ENCODE data around the gene NFU1. TPM values are rescaled to one million over a fixed set of nuclear protein-coding genes. Genes with fewer than 3 reads are reported as not detected.
"Not testable (repeated sequence)": the region's sequence is repeated elsewhere in the genome, so short reads cannot be mapped to it uniquely, and the experiment has no call there.

NFU1 gene
- total RNA-seq, 1 donor from 2014 or later, result 32.1 TPM

GRCh38 chr2:69434753-69435152 is 2.5 kb downstream of the NFU1 start:
- no peak overlapping the region for H3K4me3 ChIP-seq (ENCODE audit: low read depth, low read length)
- DNase-seq (ENCODE audit: low read depth), result no peak
- TF ChIP-seq, protein P1, sequence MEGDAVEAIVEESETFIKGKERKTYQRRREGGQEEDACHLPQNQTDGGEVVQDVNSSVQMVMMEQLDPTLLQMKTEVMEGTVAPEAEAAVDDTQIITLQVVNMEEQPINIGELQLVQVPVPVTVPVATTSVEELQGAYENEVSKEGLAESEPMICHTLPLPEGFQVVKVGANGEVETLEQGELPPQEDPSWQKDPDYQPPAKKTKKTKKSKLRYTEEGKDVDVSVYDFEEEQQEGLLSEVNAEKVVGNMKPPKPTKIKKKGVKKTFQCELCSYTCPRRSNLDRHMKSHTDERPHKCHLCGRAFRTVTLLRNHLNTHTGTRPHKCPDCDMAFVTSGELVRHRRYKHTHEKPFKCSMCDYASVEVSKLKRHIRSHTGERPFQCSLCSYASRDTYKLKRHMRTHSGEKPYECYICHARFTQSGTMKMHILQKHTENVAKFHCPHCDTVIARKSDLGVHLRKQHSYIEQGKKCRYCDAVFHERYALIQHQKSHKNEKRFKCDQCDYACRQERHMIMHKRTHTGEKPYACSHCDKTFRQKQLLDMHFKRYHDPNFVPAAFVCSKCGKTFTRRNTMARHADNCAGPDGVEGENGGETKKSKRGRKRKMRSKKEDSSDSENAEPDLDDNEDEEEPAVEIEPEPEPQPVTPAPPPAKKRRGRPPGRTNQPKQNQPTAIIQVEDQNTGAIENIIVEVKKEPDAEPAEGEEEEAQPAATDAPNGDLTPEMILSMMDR (conservative IDR thresholded peaks at IDR 0.05; ENCODE audit: low read depth, low read length), result no peak

DNA sequence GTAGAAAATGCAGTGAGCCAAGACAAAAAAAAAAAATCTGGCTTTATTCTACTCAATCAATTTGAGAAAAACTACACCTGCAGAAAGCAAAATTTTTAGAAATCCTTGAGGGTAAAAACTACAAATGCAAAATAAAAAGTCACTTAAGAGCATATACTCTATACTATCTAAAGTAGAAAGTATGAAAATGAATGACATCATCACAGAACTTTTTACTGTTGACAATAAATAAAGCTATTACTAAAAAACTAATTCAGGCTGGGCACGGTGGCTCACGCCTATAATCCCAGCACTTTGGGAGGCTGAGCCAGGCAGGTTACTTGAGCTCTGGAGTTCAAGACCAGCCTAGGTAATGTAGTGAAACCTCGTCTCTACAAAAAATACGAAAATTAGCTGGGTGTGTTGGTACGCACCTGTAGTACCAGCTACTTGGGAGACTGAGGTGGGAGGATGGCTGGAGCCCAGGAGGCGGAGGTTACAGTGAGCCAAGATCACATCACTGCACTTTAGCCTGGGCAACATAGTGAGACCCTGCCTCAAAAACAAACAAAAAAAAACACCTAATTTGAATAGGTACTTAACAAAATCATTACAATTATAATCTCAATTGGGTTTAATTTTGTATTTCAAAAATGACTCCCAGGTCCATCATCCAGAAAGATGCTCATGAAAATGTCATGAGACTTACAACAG is 7.6 kb downstream of the NFU1 start:
- no peak for DNase-seq (ENCODE audit: low read depth)
- no peak overlapping the region for H3K4me3 ChIP-seq (ENCODE audit: low read depth, low read length)
- TF ChIP-seq, protein P1 (conservative IDR thresholded peaks at IDR 0.05; ENCODE audit: low read depth, low read length), result no peak

DNA sequence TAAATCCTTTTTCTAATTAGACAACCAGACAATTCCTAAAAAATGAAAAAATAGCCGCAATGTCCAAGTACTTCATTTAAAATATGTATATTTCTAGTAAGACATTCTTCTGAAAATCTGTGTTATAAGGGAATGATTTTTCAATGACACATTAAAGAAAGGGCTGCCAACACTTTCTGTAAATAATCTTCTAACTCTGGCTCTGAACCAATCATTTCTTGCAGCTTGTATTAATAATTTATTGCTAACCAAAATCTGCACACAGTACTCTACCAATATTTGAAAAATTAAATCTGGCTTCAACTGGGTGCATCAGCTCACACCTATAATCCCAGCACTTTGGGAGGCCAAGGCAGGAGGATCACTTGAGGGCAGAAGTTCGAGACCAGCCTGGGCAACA is 8.3 kb downstream of the NFU1 start:
- no peak overlapping the region for H3K4me3 ChIP-seq (ENCODE audit: low read depth, low read length)
- TF ChIP-seq, protein P1 (conservative IDR thresholded peaks at IDR 0.05; ENCODE audit: low read depth, low read length), result no peak
- no peak for DNase-seq (ENCODE audit: low read depth)

DNA sequence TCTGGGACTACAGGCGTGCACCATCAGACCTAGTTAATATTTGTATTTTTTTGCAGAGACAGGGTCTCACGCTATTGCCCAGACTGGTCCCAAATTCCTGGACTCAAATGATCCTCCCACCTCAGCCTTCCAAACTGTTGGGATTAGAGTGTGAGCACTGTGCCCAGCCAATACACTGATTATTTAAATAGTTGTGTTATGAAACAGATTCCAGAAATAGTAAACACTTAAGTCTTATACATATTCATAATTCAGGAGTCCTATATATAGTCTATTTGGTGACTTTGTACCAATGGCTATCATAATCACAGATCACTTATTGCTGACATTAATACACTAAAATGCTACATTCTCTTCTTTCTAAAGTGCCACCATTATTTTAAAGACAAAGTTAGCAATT is 12.8 kb downstream of the NFU1 start:
- no peak for DNase-seq (ENCODE audit: low read depth)
- TF ChIP-seq, protein P1 (conservative IDR thresholded peaks at IDR 0.05; ENCODE audit: low read depth, low read length), result no peak
- H3K4me3 ChIP-seq (ENCODE audit: low read depth, low read length), result no peak overlapping the region

DNA sequence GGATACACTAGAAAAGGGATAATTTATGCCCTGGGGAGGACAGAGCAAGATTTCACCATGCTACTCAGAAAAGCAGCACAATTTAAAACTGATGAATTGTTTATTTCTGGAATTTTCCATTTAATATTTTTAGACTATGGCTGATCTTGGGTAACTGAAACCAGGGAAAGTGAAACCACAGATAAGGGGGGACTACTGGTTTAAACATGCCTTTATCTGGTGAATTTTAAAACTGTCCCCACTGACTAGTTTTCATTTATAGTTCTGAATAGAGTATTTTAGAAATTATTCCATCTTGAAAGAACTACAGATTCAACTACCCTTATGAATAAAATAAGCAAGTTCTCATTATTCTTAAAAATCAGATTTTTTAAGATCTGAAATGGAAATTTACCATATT is 15.0 kb downstream of the NFU1 start:
- DNase-seq (ENCODE audit: low read depth), result no peak
- H3K4me3 ChIP-seq (ENCODE audit: low read depth, low read length), result no peak overlapping the region
- TF ChIP-seq, protein P1 (conservative IDR thresholded peaks at IDR 0.05; ENCODE audit: low read depth, low read length), result no peak

DNA sequence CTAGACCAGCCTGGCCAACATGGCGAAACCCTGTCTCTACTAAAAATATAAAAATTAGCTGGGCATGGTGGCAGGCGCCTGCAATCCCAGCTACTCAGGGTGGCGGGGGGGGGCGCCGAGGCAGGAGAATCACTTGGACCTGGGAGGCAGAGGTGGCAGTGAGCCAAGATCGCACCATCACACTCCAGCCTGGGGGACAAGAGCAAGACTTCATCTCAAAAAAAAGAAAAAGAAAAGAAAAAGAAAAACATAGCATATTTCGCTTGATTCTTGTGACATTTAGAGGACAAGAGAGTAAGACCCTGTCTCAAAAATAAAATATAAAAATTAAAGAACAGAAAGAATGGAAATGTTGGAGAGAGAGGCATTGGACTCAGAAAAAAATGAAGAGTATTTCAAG is 18.1 kb downstream of the NFU1 start:
- H3K4me3 ChIP-seq (ENCODE audit: low read depth, low read length); DNase-seq (ENCODE audit: low read depth): not testable (repeated sequence)

DNA sequence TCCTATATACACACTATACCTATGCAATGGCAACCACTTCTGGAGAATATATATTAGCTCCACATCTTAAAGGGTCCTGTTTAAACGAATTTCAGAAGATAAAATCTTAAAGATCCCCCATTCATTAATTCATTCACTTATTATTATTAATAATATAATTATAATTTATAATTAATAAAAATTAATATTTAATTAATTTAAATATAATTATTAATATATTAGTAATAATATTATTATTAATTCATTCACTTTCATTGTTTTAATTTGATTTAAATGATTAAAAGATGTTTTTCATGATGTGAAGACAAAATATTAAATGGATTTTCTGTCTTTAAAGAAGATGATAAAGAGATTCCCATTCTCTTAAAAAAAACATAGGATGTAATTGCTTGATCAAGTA is 21.1 kb downstream of the NFU1 start:
- DNase-seq (ENCODE audit: low read depth), result no peak
- H3K4me3 ChIP-seq (ENCODE audit: low read depth, low read length), result no peak overlapping the region
- TF ChIP-seq, protein P1 (conservative IDR thresholded peaks at IDR 0.05; ENCODE audit: low read depth, low read length), result no peak

Data from epithelial cell of proximal tubule (primary cell).